IMR-90 (cell line): ENCODE data around the gene TMEM248. TPM values are rescaled to one million over a fixed set of nuclear protein-coding genes. Genes with fewer than 3 reads are reported as not detected.

Experiments used
- ATAC-seq: fragments of 200-7000 bp; cut with Tn5 transposase; 2 replicates; pipeline ENCODE4 v1.9.1; 2020; ENCODE audit warnings: low read depth, mild to moderate bottlenecking, moderate library complexity
- BruUV-seq: library from RNA; stranded (reverse); fragments of 400-500 nt; replicated peaks from 2 replicates; lab custom pipeline; 2021; lab: Mats Ljungman, UMichigan
- CTCF ChIA-PET: fragments of 300-600 bp; formaldehyde crosslinking; extraction: SDS; loops from one replicate; lab custom pipeline; 2021; ENCODE audit warnings: antibody characterized with exemption; lab: Yijun Ruan, JAX
- POLR2A ChIA-PET: fragments of 300-600 bp; sonication (Branson Sonifier 250); formaldehyde crosslinking; loops from one replicate; lab custom pipeline; 2022; ENCODE audit warnings: antibody characterized with exemption; ENCODE audit not compliant: unreplicated experiment; lab: Charles Lee
- DNase-seq: peaks from one replicate; pipeline ENCODE4 v3.0.0; 2013
- H2AFZ ChIP-seq: replicated peaks from 2 replicates; pipeline ENCODE3; 2013; ENCODE audit warnings: low read length, mild to moderate bottlenecking; ENCODE audit not compliant: poor library complexity
- H2AK5ac ChIP-seq: 2 replicates; pipeline ENCODE4 v1.6.1; 2013; ENCODE audit warnings: low read depth, low read length, inconsistent platforms
- H2AK9ac ChIP-seq: replicated peaks from 2 replicates; pipeline ENCODE3; 2013; ENCODE audit warnings: mild to moderate bottlenecking, low read depth, low read length, moderate library complexity; ENCODE audit not compliant: poor library complexity
- H2BK120ac ChIP-seq: 2 replicates; pipeline ENCODE4 v1.6.1; 2013; ENCODE audit warnings: low read depth, low read length, inconsistent platforms
- H2BK15ac ChIP-seq: 3 replicates; pipeline ENCODE4 v1.6.1; 2013; ENCODE audit warnings: low read depth, low read length, inconsistent platforms
- H2BK20ac ChIP-seq: 2 replicates; pipeline ENCODE4 v1.6.1; 2013; ENCODE audit warnings: low read depth, mild to moderate bottlenecking, inconsistent platforms, low read length, moderate library complexity
- H2BK5ac ChIP-seq: 2 replicates; pipeline ENCODE4 v1.6.1; 2013; ENCODE audit warnings: mild to moderate bottlenecking, low read depth, low read length, inconsistent platforms; ENCODE audit not compliant: poor library complexity, severe bottlenecking
- H3K14ac ChIP-seq: replicated peaks from 2 replicates; pipeline ENCODE4 v1.6.1; 2013; ENCODE audit warnings: low read depth, low read length, inconsistent platforms
- H3K18ac ChIP-seq: 2 replicates; pipeline ENCODE4 v1.6.1; 2013; ENCODE audit warnings: low read depth, low read length, control low read depth
- H3K23ac ChIP-seq: 2 replicates; pipeline ENCODE4 v1.6.1; 2013; ENCODE audit warnings: low read depth, low read length, inconsistent platforms
- H3K27ac ChIP-seq: 2 replicates; pipeline ENCODE4 v1.5.1; 2013; ENCODE audit warnings: mild to moderate bottlenecking, control low read depth, low read length; ENCODE audit not compliant: insufficient read depth
- H3K27me3 ChIP-seq: 2 replicates; pipeline ENCODE4 v1.6.1; 2013; ENCODE audit warnings: low read length; ENCODE audit not compliant: control insufficient read depth, insufficient read depth
- H3K36me3 ChIP-seq: 2 replicates; pipeline ENCODE4 v1.6.1; 2013; ENCODE audit warnings: low read length, mixed read lengths; ENCODE audit not compliant: control insufficient read depth, insufficient read depth
- H3K4ac ChIP-seq: 2 replicates; pipeline ENCODE4 v1.6.1; 2013; ENCODE audit warnings: low read depth, low read length, inconsistent platforms
- H3K4me1 ChIP-seq: 2 replicates; pipeline ENCODE4 v1.6.1; 2013; ENCODE audit warnings: low read length, mixed read lengths; ENCODE audit not compliant: control insufficient read depth, insufficient read depth
- H3K4me2 ChIP-seq: 2 replicates; pipeline ENCODE4 v1.6.1; 2013; ENCODE audit warnings: low read depth, mild to moderate bottlenecking, control low read depth, low read length, moderate library complexity
- H3K4me3 ChIP-seq: 2 replicates; pipeline ENCODE4 v1.5.1; 2013; ENCODE audit warnings: low read depth, mild to moderate bottlenecking, control low read depth, low read length, moderate library complexity; ENCODE audit not compliant: insufficient read depth
- H3K56ac ChIP-seq: 2 replicates; pipeline ENCODE4 v1.6.1; 2013; ENCODE audit warnings: low read length, inconsistent platforms; ENCODE audit not compliant: insufficient read depth; ENCODE audit errors: extremely low read depth
- H3K79me1 ChIP-seq, 2 experiments: 2 replicates each; pipeline ENCODE4 v1.6.1; 2013; ENCODE audit warnings: low read length in 2 of 2, inconsistent platforms in 1 of 2, low read depth in 1 of 2
- H3K9ac ChIP-seq: 2 replicates; pipeline ENCODE4 v1.6.1; 2013; ENCODE audit warnings: low read depth, low read length, control low read depth
- H3K9me1 ChIP-seq: 2 replicates; pipeline ENCODE4 v1.6.1; 2013; ENCODE audit warnings: low read length, inconsistent platforms; ENCODE audit not compliant: insufficient read depth
- H3K9me3 ChIP-seq: 2 replicates; pipeline ENCODE4 v1.6.1; 2013; ENCODE audit warnings: low read length; ENCODE audit not compliant: control insufficient read depth, insufficient read depth
- H4K20me1 ChIP-seq: 2 replicates; pipeline ENCODE4 v1.6.1; 2013; ENCODE audit warnings: low read length, inconsistent platforms; ENCODE audit not compliant: insufficient read depth
- H4K5ac ChIP-seq: 2 replicates; pipeline ENCODE4 v1.6.1; 2013; ENCODE audit warnings: mild to moderate bottlenecking, low read depth, low read length, control low read depth
- H4K8ac ChIP-seq, 2 experiments: 2 replicates each; pipeline ENCODE4 v1.6.1; 2013; ENCODE audit warnings: low read depth in 2 of 2, low read length in 2 of 2, control low read depth in 1 of 2, inconsistent platforms in 1 of 2
- H4K91ac ChIP-seq: 2 replicates; pipeline ENCODE4 v1.6.1; 2013; ENCODE audit warnings: low read depth, low read length, inconsistent platforms; ENCODE audit not compliant: insufficient read depth
- CEBPB ChIP-seq: IDR thresholded peaks from 2 replicates; pipeline ENCODE4 v1.6.1; 2012; ENCODE audit warnings: low read depth, low read length, improper control_type of control experiment
- WGBS, 2 experiments: methylation state at CpG; one replicate each; pipeline versions ENCODE4 v1.1.5 to v1.1.7; 2013; ENCODE audit warnings: missing lambda C conversion rate in 2 of 2; ENCODE audit not compliant: insufficient read length in 1 of 2; ENCODE audit errors: extremely low coverage in 2 of 2; 5-methylcytosine and 5-hydroxymethylcytosine counted together
- dilution Hi-C: fragments of 300-500 bp; cut with HindIII; formaldehyde crosslinking; loops from one replicate; pipeline ENCODE4 v1.14.3; 2018; ENCODE audit warnings: low sequenced_read_pairs; ENCODE audit not compliant: unreplicated experiment
- in situ Hi-C: fragments of 300-500 bp; cut with MboI; formaldehyde crosslinking; loops from 3 replicates; pipeline ENCODE4 v1.14.3; 2019; ENCODE audit warnings: low sequenced_read_pairs, inconsistent platforms, mixed read lengths
- intact Hi-C: fragments of 100-400 bp; cut with micrococcal nuclease; formaldehyde crosslinking; loops from 2 replicates; pipeline ENCODE4 v1.10.0; 2022
- polyA plus RNA-seq, 3 experiments: library from polyadenylated mRNA; depleted of rRNA; stranded (reverse); fragments of >200 nt; gene quantifications; 2 replicates each; pipeline ENCODE4 v1.2.3, GENCODE V29; 2012; ENCODE audit warnings: low replicate concordance in 1 of 3
- total RNA-seq: library from RNA; depleted of rRNA; stranded (reverse); fragments of >200 nt; gene quantifications from 2 replicates; pipeline ENCODE4 v1.2.3, GENCODE V29; 2012

The TMEM248 gene
- total and polyA plus RNA-seq, 2 of the 4 experiments (the other 2 are of a cell fraction), result 103 to 175 TPM

DNA sequence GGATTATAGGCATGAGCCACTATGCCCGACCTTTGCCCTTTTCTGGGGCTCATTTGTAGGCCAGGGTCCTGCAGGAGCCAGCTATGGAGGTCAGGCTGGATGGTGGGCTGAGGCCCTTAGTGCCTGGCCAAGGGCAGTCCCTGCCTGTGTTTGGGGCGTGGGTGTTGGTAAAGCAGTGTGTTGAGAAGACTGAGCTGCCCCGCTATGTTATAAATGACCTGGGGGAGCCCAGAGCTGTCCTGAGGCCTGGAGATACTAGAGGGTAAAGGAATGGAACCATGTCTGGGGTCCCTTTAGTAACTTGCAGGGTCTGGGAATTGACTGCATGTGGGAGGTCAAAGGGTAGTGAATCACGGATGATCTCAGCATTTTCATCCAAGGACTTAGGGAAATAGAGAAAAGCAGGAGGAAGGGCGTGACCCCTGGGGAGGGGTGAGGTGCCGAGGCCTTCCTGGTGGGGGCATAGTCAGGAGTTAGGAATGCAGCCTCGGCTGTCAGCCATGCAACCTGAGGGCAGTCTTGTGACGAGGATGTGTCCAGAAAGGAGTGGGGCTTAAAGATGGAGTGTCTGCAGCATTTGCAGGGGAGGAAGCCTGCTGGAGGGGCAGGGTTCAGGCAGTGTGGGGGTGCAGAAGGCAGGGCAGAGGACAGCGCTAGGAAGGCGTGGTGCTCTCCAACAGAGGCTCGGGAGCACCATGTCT is 31.5 kb downstream of the TMEM248 start:
- peak overlapping the region; percentile 76 for H4K91ac ChIP-seq
- peaks cover 10% of the 10 kb centered on the region; the same call in 1 of the 2 replicates for H3K9me1 ChIP-seq
- POLR2A ChIA-PET, result interaction anchor here (0.6 kb wide), 1 partner anchor 124 kb away, joined by 3 read pairs; no protein-coding TSS in a partner anchor
- dilution Hi-C loops, result no loop called here
- peak overlapping the region; percentile 51 for H2BK5ac ChIP-seq
- BruUV-seq, result no TSS peak
- peak overlapping the region; percentile 16 for H3K27ac ChIP-seq
- peak overlapping the region; percentile 80 for H2AK9ac ChIP-seq
- no peak overlapping the region for H2BK15ac ChIP-seq
- CTCF ChIA-PET, result interaction anchor here (1.0 kb wide), 1 partner anchor 9 kb away, joined by 4 read pairs; no protein-coding TSS in a partner anchor
- no peak overlapping the region for H4K5ac ChIP-seq
- DNase-seq, result peak; percentile 77
- TF ChIP-seq CEBPB, result no peak
- peak overlapping the region; percentile 67 for H2AFZ ChIP-seq
- peak overlapping the region; percentile 42; the same call in 1 of the 2 replicates for H2AK5ac ChIP-seq
- H3K14ac ChIP-seq, result peak overlapping the region; percentile 34; the same call in 1 of the 2 replicates
- H2BK120ac ChIP-seq, result peak overlapping the region; percentile 74
- peaks cover 8% of the 10 kb centered on the region for H3K4me1 ChIP-seq
- no peak overlapping the region for H3K23ac ChIP-seq
- no peak overlapping the region for H3K18ac ChIP-seq
- H4K20me1 ChIP-seq, result 0 out of 2 replicates have a peak, but pooled peaks cover 8% of the 10 kb centered on the region
- H2BK20ac ChIP-seq, result peak overlapping the region; percentile 47
- no peak overlapping the region for H3K9ac ChIP-seq
- intact Hi-C loops, result no loop called here
- no peaks in the 10 kb centered on the region for H3K9me3 ChIP-seq
- H3K4ac ChIP-seq, result peak overlapping the region; percentile 72
- H3K4me2 ChIP-seq, result no peak overlapping the region
- peak; percentile 94 for ATAC-seq
- H3K36me3 ChIP-seq, result peaks cover 48% of the 10 kb centered on the region
- peak overlapping the region in 1 of 2 experiments; percentile 55; a peak in 3 of 4 replicates for H4K8ac ChIP-seq
- WGBS, 2 experiments, result 32% methylated on average over 6 of the region's 11 CpGs; no CpG with 5 or more reads in 1 of the 2 experiments
- H3K27me3 ChIP-seq, result no peaks in the 10 kb centered on the region
- H3K56ac ChIP-seq, result no peak overlapping the region
- peaks cover 17 to 48% of the 10 kb centered on the region in 2 experiments for H3K79me1 ChIP-seq
- H3K4me3 ChIP-seq, result no peak overlapping the region
- in situ Hi-C loops, result no loop called here
